ENCODE measurements around the gene C15orf61.

Gene C15orf61

GRCh38 chr15:67521029-67521782, at the start of gene C15orf61:
TSS of gene C15orf61 (plus strand) at chr15:67521131. CDS start at chr15:67521249, 118 bp downstream.
- DNase-seq (ENCODE audit: low read depth), result peak; percentile 61

- no peak for DNase-seq (ENCODE audit: low read depth)
These were observed 48.0 kb upstream of the C15orf61 start for GRCh38 chr15:67472957-67473356.

GRCh38 chr15:67474405-67475110, 46.4 kb upstream of the C15orf61 start:
- DNase-seq (ENCODE audit: low read depth), result no peak

GRCh38 chr15:67479781-67480505, 41.0 kb upstream of the C15orf61 start:
- DNase-seq (ENCODE audit: low read depth), result no peak

GRCh38 chr15:67480741-67481140, 40.2 kb upstream of the C15orf61 start:
- DNase-seq (ENCODE audit: low read depth), result no peak

- DNase-seq (ENCODE audit: low read depth), result no peak
These were observed 39.3 kb upstream of the C15orf61 start for GRCh38 chr15:67481680-67482079.

- DNase-seq (ENCODE audit: low read depth), result no peak
These were observed 25.3 kb upstream of the C15orf61 start for GRCh38 chr15:67495585-67495984.

- DNase-seq (ENCODE audit: low read depth), result no peak
These were observed 19.6 kb upstream of the C15orf61 start for GRCh38 chr15:67501177-67501835.

GRCh38 chr15:67501836-67502461, 19.0 kb upstream of the C15orf61 start:
- no peak for DNase-seq (ENCODE audit: low read depth)

- no peak for DNase-seq (ENCODE audit: low read depth)
These were observed 16.9 kb upstream of the C15orf61 start for GRCh38 chr15:67504056-67504455.

- DNase-seq (ENCODE audit: low read depth), result no peak
These were observed 16.1 kb upstream of the C15orf61 start for GRCh38 chr15:67504796-67505195.

GRCh38 chr15:67505675-67506572, 15.0 kb upstream of the C15orf61 start:
- DNase-seq (ENCODE audit: low read depth), result no peak

- DNase-seq (ENCODE audit: low read depth), result no peak
These were observed 13.9 kb upstream of the C15orf61 start for GRCh38 chr15:67506775-67507747.

- no peak for DNase-seq (ENCODE audit: low read depth)
These were observed 12.5 kb upstream of the C15orf61 start for GRCh38 chr15:67508407-67508806.

GRCh38 chr15:67509918-67510317, 11.0 kb upstream of the C15orf61 start:
- DNase-seq (ENCODE audit: low read depth), result no peak

GRCh38 chr15:67510597-67511190, 10.2 kb upstream of the C15orf61 start:
- no peak for DNase-seq (ENCODE audit: low read depth)

- DNase-seq (ENCODE audit: low read depth), result no peak
These were observed 9.3 kb upstream of the C15orf61 start for GRCh38 chr15:67511606-67512005.

GRCh38 chr15:67512140-67512539, 8.8 kb upstream of the C15orf61 start:
- no peak for DNase-seq (ENCODE audit: low read depth)
